Transverse colon (tissue), 4 donors: Measurements from ENCODE around the gene RAB20. TPM values are rescaled to one million over a fixed set of nuclear protein-coding genes. Genes with fewer than 3 reads are reported as not detected.

ENCODE experiments used
- DNase-seq: peaks from one replicate; pipeline ENCODE4 v3.0.0-alpha.2; 2019
- H3K27ac ChIP-seq, 4 donors: fragments of 200-600 bp; sonication (generic); 2 replicates each; pipeline ENCODE4 v1.5.1; 2016 to 2018; ENCODE audit warnings: inconsistent platforms in 4 of 4
- H3K27me3 ChIP-seq: fragments of 200-600 bp; sonication (generic); 2 replicates; pipeline ENCODE4 v1.5.1; 2017; ENCODE audit warnings: inconsistent platforms
- H3K36me3 ChIP-seq, 4 donors: fragments of 200-600 bp; sonication (generic); 2 replicates each; pipeline ENCODE4 v1.5.1; 2017 to 2019; ENCODE audit warnings: inconsistent platforms in 4 of 4
- H3K4me1 ChIP-seq, 4 donors: fragments of 200-600 bp; sonication (generic); 2 replicates each; pipeline ENCODE4 v1.5.1; 2017 to 2020; ENCODE audit warnings: inconsistent platforms in 4 of 4
- H3K4me3 ChIP-seq, 4 donors: fragments of 200-600 bp; sonication (generic); 1 replicate in 1 of 4; 2 replicates in 3 of 4; pipeline versions ENCODE4 v1.5.1 to v1.6.1; 2017 to 2019; ENCODE audit warnings: inconsistent platforms in 4 of 4
- H3K9me3 ChIP-seq, 2 donors: fragments of 200-600 bp; sonication (generic); 2 replicates each; pipeline ENCODE4 v1.5.1; 2017 to 2019; ENCODE audit warnings: inconsistent platforms in 2 of 2
- CTCF ChIP-seq, 5 experiments: fragments of 200-600 bp in 3 of 5; fragments of 450-650 bp in 2 of 5; sonication (generic) in 3 of 5; IDR thresholded peaks; 1 replicate in 2 of 5; 2 replicates in 3 of 5; pipeline ENCODE4 v1.5.1; 2016 to 2017; ENCODE audit warnings: antibody characterized with exemption in 5 of 5, inconsistent platforms in 3 of 5, mild to moderate bottlenecking in 2 of 5, moderate library complexity in 1 of 5
- EP300 ChIP-seq: sonication (generic); formaldehyde crosslinking; IDR thresholded peaks from one replicate; pipeline ENCODE4 v1.6.1; 2017; ENCODE audit warnings: antibody characterized with exemption, low read depth
- POLR2A ChIP-seq: fragments of 450-650 bp; IDR thresholded peaks from one replicate; pipeline ENCODE4 v1.6.1; 2016; ENCODE audit warnings: antibody characterized with exemption, mild to moderate bottlenecking, moderate library complexity
- POLR2AphosphoS5 ChIP-seq, 3 donors: sonication (generic); formaldehyde crosslinking; IDR thresholded peaks; one replicate each; pipeline ENCODE4 v1.6.1; 2016; ENCODE audit warnings: antibody characterized with exemption in 3 of 3
- WGBS, 2 donors: methylation state at CpG; one replicate each; pipeline ENCODE4 v1.1.5; 2018; ENCODE audit warnings: low coverage in 1 of 2; 5-methylcytosine and 5-hydroxymethylcytosine counted together
- in situ Hi-C, 4 donors: fragments of 200-750 bp; cut with MboI; loops; one replicate each; pipeline versions ENCODE4 v1.15.0 to v1.15.1; 2017; ENCODE audit warnings: low sequenced_read_pairs in 3 of 4, low pct_ligation_motif_present in 1 of 4, low pct_unique_long_range_greater_than_20kb in 1 of 4
- intact Hi-C: fragments of 100-400 bp; cut with DNase I; formaldehyde crosslinking; loops from one replicate; pipeline ENCODE4 v1.15.1; 2023; ENCODE audit warnings: low total_unique reads
- total RNA-seq, 4 donors: library from RNA; depleted of rRNA; stranded (reverse); fragments of >200 nt; gene quantifications; one replicate each; pipeline ENCODE4 v1.1.0, GENCODE V29; 2016

RAB20 gene
- total RNA-seq, 4 donors from 2014 or later: 12.5 to 66.2 (median 54.1) TPM

GRCh38 chr13:110479215-110479545 is 82.3 kb downstream of the RAB20 start:
- H3K4me3 ChIP-seq: no peak overlapping the region
- intact Hi-C loops: no loop called here
- H3K9me3 ChIP-seq: no peaks in the 10 kb centered on the region
- no peak for DNase-seq
- TF ChIP-seq POLR2AphosphoS5 (IDR thresholded peaks at IDR 0.05): no peak
- TF ChIP-seq EP300: no peak
- no peak for TF ChIP-seq CTCF (IDR thresholded peaks at IDR 0.05)
- no peak for TF ChIP-seq POLR2A
- no peaks in the 10 kb centered on the region for H3K36me3 ChIP-seq
- 79 to 95% methylated on average over 4 to 6 of the region's 6 CpGs for WGBS, 2 donors
- H3K4me1 ChIP-seq: no peaks in the 10 kb centered on the region
- in situ Hi-C loops: no loop called here
- H3K27me3 ChIP-seq: no peaks in the 10 kb centered on the region
- H3K27ac ChIP-seq: peak overlapping the region in 1 of 4 donors; percentile 3

GRCh38 chr13:110478405-110479214 is 82.9 kb downstream of the RAB20 start:
- DNase-seq: no peak
- H3K4me1 ChIP-seq: no peaks in the 10 kb centered on the region
- H3K27me3 ChIP-seq: no peaks in the 10 kb centered on the region
- H3K27ac ChIP-seq: no peak overlapping the region
- H3K36me3 ChIP-seq: no peaks in the 10 kb centered on the region
- no peaks in the 10 kb centered on the region for H3K9me3 ChIP-seq
- WGBS, 2 donors: 80 to 88% methylated on average over 2 to 16 of the region's 16 CpGs
- H3K4me3 ChIP-seq: no peak overlapping the region
- in situ Hi-C loops: no loop called here
- intact Hi-C loops: no loop called here
- TF ChIP-seq EP300: no peak
- no peak for TF ChIP-seq POLR2A
- no peak for TF ChIP-seq POLR2AphosphoS5 (IDR thresholded peaks at IDR 0.05)

GRCh38 chr13:110477706-110478245 is 83.7 kb downstream of the RAB20 start:
- WGBS, 2 donors: 69 to 91% methylated on average over 1 to 3 of the region's 4 CpGs
- no peaks in the 10 kb centered on the region for H3K36me3 ChIP-seq
- DNase-seq: no peak
- TF ChIP-seq POLR2A (no peak), CTCF (IDR thresholded peaks at IDR 0.05) (no peak), POLR2AphosphoS5 (IDR thresholded peaks at IDR 0.05) (no peak), EP300 (no peak)
- H3K27ac ChIP-seq: no peak overlapping the region
- no peaks in the 10 kb centered on the region for H3K27me3 ChIP-seq
- intact Hi-C loops: no loop called here
- H3K4me1 ChIP-seq: no peaks in the 10 kb centered on the region
- H3K4me3 ChIP-seq: no peak overlapping the region
- H3K9me3 ChIP-seq: no peaks in the 10 kb centered on the region
- in situ Hi-C loops: no loop called here

- intact Hi-C loops: no loop called here
- no peak overlapping the region for H3K27ac ChIP-seq
- no peaks in the 10 kb centered on the region for H3K4me1 ChIP-seq
- H3K9me3 ChIP-seq: no peaks in the 10 kb centered on the region
- no peak for DNase-seq
- in situ Hi-C loops: no loop called here
- WGBS, 2 donors: 87 to 88% methylated on average over 3 to 12 of the region's 12 CpGs
- TF ChIP-seq POLR2A: no peak
- no peak for TF ChIP-seq EP300
- TF ChIP-seq CTCF (IDR thresholded peaks at IDR 0.05): no peak
- no peaks in the 10 kb centered on the region for H3K36me3 ChIP-seq
- no peaks in the 10 kb centered on the region for H3K27me3 ChIP-seq
- H3K4me3 ChIP-seq: no peak overlapping the region
Measured at GRCh38 chr13:110476220-110476617, 85.3 kb downstream of the RAB20 start.
